Epithelial cell of prostate (primary cell): ENCODE data around the gene OSER1.
"Not testable (repeated sequence)": the region's sequence is repeated elsewhere in the genome, so short reads cannot be mapped to it uniquely, and the experiment has no call there.

Experiments used
- DNase-seq: peaks from one replicate; pipeline ENCODE4 v3.0.0-alpha.2; 2011; ENCODE audit warnings: low read depth, low spot score
- H3K27ac ChIP-seq: fragments of 450-650 bp; 2 replicates; pipeline ENCODE4 v1.5.1; 2017; ENCODE audit warnings: mild to moderate bottlenecking

OSER1 gene

DNA sequence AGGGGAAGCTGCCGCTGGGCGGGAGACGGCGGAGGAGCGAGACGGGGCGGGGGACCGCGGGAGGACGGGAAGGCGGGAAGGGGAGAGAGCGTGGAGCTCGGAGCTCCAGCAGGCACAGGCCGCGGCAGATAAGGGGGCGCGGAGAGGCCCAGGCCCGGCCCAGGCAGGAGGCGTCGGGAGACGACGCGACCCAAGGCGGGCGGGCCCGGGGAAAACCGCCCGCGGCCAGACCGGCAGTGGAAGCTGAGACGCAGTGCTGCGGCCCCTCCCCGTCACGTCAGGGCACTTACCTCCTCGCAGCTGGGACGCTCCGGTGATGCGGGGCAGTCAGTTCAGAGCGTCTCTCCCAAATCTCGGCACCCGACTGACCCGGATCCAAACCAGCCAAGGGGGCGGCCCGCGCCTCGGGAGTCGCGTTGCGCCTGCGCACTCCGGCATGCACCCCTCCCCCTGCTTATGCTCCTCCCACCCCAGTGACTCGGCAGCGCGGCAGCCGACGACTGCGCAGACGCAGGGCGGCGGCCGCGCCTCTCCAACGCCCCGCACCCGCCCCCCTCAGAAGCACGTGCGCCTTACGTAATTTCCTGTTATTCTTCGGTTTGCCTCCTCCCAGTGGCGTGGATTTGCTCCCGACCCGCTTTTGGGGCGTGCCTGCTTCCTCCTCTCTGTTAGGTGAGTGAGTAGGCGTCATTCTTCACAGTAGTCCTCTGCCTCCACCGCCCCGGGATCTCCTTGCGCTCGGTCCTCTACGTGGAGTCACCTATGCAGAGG lies at the start of gene OSER1:
Gene OSER1 (minus strand): TSS at position 366 of the 771 bp plus-strand sequence. CDS start 3,814 bp downstream, outside the sequence.
- peak within 1 kb of the TSS; percentile 94 for H3K27ac ChIP-seq
- peak; percentile 90 for DNase-seq

DNA sequence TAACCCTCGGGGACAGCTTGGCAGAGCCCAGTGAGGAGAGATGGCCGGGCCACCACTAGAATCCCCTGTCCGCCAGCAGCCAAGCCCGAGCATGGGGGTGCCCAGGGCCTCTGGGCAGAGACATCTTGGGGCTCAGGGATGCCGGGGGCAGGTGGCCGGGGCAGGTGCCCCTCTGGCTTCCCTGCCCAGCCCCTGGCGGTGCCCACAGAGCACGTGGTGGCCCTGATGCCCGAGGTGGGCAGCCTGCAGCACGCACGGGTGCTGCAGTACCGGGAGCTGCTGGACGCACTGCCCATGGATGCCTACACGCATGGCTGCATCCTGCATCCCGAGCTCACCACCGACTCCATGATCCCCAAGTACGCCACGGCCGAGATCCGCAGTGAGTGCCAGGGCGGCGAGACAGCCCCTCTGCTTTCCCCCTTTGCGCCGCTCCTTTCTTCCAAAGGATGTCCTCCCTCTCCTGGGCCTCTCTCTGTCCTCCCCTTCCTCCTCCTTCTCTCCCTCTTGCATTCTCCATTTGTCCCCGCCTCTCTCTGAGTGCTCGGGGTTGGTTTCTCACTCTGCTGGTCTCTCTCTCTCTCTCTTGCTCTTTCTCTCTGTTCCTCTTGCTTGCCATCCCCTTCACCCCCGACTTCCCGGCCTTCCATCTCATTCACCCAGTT lies 47.8 kb upstream of the OSER1 start:
- no peak overlapping the region for H3K27ac ChIP-seq
- DNase-seq = no peak

DNA sequence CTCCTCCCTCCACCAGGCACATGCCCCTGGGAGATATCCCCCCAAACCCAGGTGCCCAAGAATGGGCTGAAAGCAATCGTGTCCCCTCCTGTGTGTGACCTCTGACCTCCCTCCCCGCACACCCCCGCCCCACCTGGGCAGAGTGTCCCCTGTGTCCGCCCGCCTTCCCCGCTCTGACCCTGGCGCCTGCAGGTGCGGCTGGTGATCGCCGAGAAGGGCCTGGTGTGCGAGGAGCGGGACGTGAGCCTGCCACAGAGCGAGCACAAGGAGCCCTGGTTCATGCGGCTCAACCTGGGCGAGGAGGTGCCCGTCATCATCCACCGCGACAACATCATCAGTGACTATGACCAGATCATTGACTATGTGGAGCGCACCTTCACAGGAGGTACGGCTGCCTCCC lies 46.4 kb upstream of the OSER1 start:
- no peak for DNase-seq
- no peak overlapping the region for H3K27ac ChIP-seq

DNA sequence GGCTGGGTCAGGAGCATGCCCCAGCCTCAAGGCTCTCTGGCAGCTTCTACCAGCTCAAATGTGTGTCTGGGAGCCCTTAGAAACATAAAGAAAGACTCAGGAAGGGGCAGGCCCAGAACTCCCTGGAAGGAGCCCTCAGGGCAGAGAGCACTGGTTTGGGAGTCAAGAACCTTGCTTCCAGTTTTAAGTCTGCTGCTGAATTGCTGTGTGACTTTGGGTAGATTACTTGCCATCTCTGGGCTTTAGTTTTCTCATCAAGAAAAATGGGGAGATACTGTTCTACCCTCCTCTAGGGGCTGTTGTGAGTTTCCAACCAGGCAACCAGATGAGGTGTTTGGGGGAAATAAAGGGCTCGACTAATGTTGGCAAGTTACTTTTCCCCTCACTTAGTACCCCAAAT lies 45.4 kb upstream of the OSER1 start:
- no peak for DNase-seq

DNA sequence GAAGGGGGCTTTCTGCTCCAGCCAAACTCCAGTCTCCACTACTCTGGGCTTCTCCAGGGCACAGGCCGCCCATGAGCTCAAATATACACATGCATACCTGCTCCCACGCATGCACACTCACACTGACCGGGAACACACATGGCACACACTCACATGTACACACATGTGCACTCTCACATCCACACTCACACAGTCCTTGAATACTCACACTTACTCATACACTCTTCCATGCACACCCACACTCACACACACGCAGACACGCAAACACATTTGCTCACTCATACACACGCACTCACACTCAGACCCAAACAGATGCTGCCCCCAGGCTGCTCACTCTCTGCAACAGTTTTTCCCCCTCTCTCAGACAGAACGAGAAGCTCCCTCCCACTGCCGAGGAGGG lies 43.5 kb upstream of the OSER1 start:
- no peak overlapping the region for H3K27ac ChIP-seq
- no peak for DNase-seq

More for the DNA sequence above, 45.4 kb upstream of the OSER1 start:
- no peak overlapping the region for H3K27ac ChIP-seq

DNA sequence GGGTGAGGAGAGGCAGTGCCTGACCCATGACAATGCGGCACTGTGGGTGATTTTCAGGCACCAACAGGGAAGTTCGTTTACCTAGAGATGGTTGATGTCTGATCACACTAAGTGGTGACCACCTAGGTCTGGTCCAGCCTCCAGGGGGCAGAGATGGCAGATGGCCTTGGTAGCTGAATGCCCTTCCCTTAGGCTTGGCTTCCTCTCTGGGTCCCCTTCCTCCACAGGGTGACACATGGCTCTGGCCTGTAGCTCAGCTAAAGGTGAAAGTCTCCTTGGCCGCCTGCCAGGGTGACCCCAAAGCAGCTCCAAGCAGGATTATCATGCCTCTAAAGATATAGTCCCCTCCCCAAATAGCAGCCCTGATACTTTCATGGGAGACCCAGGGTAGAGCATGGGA lies 43.0 kb upstream of the OSER1 start:
- no peak for DNase-seq
- no peak overlapping the region for H3K27ac ChIP-seq

DNA sequence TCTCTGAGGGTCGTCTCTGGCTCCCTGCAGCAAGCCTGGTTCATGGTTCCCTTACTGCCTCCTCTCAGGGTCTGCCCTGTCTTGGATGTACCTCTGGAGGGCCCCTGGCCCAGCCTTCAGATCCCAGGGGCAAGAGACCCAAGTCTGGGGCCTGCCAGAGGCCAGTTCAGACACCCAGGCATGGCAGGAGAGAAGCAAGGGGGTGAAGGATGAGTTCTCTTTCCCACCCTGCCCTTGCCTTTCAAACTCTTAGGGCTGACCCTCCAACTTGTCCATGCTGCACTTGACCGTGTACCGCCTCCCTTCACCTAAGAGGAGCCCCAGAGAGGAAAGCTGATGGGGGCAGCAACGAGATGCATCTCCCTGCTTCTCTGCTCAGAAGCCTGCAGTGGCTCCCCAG lies 40.7 kb upstream of the OSER1 start:
- no peak for DNase-seq
- H3K27ac ChIP-seq = no peak overlapping the region

DNA sequence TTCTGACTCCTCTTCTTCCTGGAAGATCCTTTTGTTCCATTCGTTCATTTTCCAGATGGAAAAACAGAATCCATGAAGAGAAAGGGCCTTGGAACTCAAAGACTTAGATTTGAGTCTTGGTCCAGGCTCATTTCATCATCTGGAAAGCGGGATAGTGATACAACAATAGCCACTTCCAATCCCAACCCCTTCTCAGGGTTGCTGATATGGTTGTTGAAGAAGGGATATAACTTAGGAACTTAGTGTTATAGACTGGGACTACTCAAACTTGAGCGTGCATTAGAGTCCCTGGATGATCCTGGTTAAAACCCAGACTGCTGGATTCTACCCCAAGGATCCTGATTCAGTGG lies 37.8 kb upstream of the OSER1 start:
- no peak for DNase-seq
- no peak overlapping the region for H3K27ac ChIP-seq

DNA sequence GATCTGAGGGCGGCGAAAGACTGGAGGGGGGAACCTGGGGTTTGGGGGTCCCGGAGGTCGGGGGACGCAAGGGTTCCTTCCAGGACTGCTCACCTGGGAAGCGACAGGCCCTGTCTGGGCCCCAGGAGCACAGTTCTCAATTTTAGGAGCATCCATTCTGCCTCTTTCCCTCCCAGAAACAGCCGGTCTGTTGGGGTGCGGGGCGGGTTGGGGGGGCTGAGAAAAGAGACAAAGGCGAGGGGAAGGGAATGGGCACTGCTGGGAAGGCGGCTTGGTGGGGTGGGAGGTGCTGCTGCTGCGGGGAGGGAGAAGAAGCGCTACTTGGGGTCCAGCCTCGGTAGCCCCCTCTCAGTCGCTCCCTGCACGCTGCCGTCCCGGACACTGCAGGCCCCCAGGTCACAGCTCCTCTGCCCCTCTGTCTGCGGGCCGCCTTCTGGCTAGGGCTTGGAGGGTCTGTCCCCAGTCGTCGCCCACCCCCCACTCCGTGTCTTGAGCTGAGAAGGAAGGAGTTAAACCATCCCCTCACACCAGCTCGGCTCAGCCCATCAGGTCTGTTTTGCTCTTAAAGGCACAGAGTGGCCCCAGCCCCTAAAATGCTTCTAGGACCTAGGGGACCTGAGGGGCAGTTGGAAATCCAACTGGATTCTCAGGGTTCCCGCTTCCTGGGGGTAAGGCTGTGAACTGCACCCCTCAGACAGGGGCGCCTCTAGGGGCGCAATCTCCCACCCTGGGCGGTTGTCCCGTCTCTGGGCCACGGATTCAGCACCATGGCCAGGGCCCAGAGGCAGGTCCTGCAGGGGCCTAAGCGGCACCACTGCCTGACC lies 37.2 kb upstream of the OSER1 start:
- H3K27ac ChIP-seq = no peak overlapping the region
- no peak for DNase-seq

DNA sequence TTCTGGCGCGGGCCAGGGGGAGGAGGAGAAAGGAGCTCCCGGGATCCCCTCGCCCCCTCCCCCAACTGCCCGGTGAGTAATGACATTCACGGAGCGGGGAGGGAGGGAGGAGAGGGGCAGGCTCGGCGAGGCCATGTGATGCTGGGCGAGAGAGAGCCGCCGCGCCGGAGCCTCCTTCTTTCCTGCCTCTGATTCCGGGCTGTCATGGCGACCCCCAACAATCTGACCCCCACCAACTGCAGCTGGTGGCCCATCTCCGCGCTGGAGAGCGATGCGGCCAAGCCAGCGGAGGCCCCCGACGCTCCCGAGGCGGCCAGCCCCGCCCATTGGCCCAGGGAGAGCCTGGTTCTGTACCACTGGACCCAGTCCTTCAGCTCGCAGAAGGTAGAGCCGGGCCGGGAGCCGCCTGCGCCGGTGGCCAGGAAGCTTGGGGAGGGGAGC lies 36.6 kb upstream of the OSER1 start, which contains the start of gene GDAP1L1:
Gene GDAP1L1 (plus strand): TSS at position 178 of the 441 bp plus-strand sequence. CDS start 27 bp downstream, at position 205.
- no peak within 1 kb of the TSS for H3K27ac ChIP-seq

DNA sequence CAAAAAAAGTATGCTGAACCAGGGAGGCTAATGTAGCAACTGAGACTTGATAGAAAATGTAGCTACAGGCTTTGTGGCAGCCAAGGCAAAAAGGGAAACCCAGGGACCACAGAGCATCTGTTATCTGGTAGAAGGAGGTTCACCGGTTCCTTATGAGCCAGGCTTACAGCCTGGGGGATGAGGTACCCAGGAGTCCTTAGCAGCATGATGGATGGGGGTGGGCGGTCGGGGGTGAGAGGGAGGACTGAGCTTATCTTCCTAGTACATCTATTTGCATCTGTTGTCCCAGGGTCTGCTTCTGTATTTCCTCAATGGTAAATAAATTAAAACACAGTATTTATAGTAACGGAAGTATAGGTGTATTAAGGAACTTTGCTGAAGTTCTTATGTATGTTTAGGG lies 35.4 kb upstream of the OSER1 start:
- DNase-seq = no peak
- no peak overlapping the region for H3K27ac ChIP-seq

More for the DNA sequence above, 36.6 kb upstream of the OSER1 start, which contains the start of gene GDAP1L1:
- no peak for DNase-seq

DNA sequence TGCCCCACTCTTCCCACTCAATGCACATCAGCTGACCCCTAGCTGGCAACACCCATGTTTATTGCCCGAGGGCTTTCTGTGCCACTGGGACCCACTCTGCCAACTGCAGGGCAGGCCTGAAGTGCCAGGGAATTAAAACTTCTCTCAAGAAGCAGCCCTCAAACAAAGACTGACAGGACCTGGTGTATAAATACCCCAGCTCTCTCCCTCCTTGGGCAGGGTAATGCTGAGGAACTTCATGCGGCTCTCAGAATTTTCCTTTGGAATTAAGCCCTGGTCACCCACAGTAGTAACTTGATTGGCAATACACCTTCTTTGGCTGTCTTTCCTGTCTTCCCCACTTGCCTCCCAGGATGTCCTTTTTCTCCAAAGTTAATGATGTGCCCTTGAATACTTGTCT lies 31.2 kb upstream of the OSER1 start:
- H3K27ac ChIP-seq = no peak overlapping the region
- no peak for DNase-seq

DNA sequence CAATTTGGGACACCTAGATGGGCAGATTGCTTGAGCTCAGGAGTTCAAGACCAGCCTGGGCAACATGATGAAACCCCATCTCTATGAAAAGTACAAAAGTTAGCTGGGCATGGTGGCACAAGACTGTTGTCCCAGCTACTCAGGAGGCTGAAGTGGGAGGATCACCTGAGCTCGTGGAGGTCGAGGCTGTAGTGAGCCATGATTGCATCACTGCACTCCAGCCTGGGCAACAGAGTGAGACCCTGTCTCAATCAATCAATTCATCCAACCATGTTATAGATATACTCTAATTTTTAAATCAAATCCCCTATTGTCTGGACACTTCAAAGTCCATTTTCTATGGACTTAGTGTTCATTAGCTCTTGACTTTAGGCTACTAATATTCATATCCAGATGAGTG lies 26.3 kb upstream of the OSER1 start:
- H3K27ac ChIP-seq, DNase-seq: not testable (repeated sequence)

DNA sequence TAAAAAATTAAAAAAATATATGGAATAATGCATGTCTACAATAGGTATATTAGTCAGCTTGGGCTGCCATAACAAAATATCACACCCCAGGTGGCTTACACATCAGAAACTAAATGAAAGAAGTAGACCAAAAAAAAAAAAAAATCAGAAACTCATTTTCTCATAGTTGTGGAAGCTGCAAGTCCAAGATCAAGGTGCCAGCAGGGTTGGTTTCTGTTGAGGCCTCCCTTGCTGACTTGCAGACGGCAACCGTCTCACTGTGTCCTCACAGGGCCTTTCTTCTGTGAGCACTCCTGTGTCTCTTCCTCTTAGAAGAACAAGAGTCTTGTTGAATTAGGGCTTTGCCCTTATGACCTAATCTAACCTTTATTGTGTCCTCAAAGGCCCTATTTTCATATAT lies 25.1 kb upstream of the OSER1 start:
- no peak for DNase-seq
- no peak overlapping the region for H3K27ac ChIP-seq

DNA sequence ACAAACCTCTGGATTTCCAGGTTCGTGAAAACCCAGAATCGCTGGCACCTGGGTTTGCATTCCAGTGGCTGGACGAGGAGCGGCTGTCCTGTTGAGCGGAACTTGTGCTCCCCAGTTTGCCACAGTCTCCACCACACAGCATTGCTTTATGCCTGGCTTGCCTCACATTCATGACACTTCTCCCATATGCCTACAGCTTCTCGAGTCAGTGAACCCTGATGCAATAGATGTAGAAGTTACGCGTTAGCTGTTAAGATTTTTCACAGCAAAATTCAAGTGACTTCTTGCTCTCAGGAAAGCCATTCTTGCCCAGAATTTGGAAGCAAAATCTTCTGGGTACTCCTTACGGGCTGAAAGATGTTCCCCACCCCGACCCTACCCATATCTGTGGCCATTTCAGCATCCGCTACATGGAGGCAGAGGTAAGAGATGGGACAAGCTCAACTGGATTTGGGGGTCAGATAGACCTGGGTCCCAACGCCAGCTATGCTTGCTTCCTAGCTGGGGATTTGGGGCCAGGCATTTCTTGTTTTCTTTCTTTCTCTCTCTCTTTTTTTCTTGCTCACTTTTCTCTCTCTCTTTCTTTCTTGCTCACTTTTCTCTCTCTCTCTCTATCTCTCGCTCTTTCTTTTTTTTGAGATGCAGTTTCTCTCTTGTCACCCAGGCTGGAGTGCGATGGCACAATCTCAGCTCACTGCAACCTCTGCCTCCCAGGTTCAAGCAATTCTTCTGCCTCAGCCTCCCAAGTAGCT lies 24.2 kb upstream of the OSER1 start:
- H3K27ac ChIP-seq = no peak overlapping the region
- no peak for DNase-seq

DNA sequence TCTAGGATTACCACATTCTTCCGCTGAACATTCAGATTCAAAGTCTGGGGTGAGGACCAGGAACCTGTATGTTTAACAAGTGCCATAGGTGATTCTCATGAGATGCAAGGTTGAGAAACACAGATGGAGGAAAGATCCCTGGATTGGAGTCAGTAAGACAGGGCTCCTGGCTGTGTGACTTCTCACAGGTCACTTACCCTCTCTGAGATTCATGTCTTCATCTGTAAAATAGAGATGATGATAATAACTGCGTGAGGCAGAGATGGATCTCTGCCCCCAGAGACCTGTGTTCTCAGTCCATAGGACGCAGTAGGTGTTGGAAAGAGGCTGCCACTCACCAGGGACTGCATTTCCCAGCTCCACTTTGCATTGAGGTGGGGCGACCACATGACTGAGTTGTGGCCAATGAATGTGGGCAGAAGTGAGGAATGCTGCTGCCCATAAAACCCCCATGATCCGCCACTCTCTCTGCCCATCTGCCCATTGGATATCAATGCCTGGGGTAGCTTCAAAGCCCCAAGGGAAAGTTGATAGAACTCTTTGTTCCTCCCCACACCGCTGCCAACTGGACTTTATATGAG lies 23.0 kb upstream of the OSER1 start:
- H3K27ac ChIP-seq = no peak overlapping the region
- no peak for DNase-seq

DNA sequence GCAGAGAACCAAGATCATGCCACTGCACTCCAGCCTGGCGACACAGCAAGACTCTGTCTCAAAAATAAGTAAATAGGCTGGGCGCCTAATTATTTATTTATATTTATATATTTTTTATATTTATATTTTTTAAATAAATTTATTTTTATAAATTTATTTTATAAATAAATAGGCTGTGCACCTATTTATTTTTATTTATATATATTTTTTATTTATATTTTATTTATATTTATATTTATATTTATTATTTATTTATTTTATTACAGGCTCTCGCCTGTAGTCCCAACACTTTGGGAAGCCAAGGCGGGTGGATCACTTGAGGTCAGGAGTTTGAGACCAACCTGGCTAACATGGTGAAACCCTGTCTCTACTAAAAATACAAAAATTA lies 21.9 kb upstream of the OSER1 start:
- H3K27ac ChIP-seq, DNase-seq: not testable (repeated sequence)

DNA sequence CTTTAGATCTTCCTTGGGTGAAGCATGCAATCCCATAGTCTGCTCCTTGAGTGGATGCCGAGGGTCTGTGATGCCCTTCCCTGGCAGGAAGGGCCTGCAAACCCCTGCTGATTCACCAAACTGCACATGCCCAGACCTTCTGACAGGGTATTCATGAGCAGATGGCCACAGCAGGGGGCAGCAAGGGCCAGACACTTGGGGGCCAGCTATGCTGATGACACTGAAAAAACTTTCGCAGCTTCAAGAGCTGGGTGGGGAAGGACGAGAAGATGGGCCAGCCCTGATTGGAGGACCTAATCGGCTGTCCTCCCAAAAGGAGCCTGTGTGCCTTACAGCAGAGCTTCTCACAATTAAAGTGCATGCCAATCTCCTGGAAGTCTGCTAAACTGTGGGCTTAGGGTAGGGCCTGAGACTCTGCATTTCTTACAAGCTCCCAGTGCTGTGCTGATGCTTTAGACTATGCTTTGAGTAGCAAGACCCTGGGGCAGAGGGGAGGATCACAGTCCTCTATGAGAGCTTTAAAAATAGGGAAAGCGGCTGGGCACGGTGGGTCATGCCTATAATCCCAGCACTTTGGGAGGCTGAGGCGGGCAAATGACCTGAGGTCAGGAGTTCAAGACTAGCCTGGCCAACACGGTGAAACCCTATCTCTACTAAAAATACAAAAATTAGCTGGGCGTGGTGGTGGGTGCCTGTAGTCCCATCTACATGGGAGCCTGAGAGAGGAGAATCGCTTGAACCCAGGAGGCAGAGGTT lies 21.3 kb upstream of the OSER1 start:
- DNase-seq = no peak
- no peak overlapping the region for H3K27ac ChIP-seq

DNA sequence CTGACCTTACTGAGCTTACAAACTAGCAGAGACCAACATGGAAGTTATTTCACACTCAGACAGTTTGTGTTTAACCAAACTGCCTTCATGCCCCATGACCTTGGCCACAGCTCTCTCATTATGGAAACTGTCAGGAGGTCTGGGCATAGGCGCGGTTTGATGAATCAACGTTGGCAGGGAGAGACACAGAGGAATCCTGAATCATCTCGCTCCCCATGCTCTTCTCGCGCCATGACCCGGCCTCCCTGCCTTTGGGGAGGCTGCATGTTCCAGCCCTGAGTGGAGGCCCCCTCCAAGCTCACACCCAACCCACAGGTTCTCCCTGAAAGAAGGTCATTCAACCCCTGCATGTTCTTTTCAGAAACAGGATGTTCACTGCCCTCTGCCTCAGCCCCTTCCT lies 20.6 kb upstream of the OSER1 start:
- no peak for DNase-seq
- H3K27ac ChIP-seq = no peak overlapping the region
